GM10266 (cell line): ENCODE measurements around the gene SLC7A14.

Source experiments
- DNase-seq: peaks from one replicate; pipeline ENCODE4 v3.0.0; 2012; ENCODE audit errors: extremely low spot score
- CTCF ChIP-seq: IDR thresholded peaks from 2 replicates; pipeline ENCODE4 v1.5.1; 2012; ENCODE audit warnings: mild to moderate bottlenecking, low read depth; ENCODE audit not compliant: control insufficient read depth, insufficient read depth; ENCODE audit errors: missing control alignments

Gene SLC7A14

GRCh38 chr3:170622369-170623159 lies 36.7 kb upstream of the SLC7A14 start:
- no peak for DNase-seq
- TF ChIP-seq CTCF = no peak

- no peak for TF ChIP-seq CTCF
- no peak for DNase-seq
Measured at GRCh38 chr3:170621256-170621655, 35.4 kb upstream of the SLC7A14 start.

- no peak for DNase-seq
- TF ChIP-seq CTCF = no peak
Measured at GRCh38 chr3:170614214-170614966, 28.5 kb upstream of the SLC7A14 start.

- DNase-seq = no peak
- no peak for TF ChIP-seq CTCF
Measured at GRCh38 chr3:170611751-170612150, 25.9 kb upstream of the SLC7A14 start.

GRCh38 chr3:170610321-170610884 lies 24.5 kb upstream of the SLC7A14 start:
- no peak for TF ChIP-seq CTCF
- no peak for DNase-seq

GRCh38 chr3:170608475-170608874 lies 22.6 kb upstream of the SLC7A14 start:
- DNase-seq = no peak
- no peak for TF ChIP-seq CTCF
